Measurements from ENCODE around the gene MAPKBP1. TPM values are rescaled to one million over a fixed set of nuclear protein-coding genes. Genes with fewer than 3 reads are reported as not detected.
"Not testable (repeated sequence)": the region's sequence is repeated elsewhere in the genome, so short reads cannot be mapped to it uniquely, and the experiment has no call there.

Gene MAPKBP1
- total and polyA plus RNA-seq, 2 of the 8 experiments (the other 6 are each of a cell fraction or from before 2014, with no cell fraction given), result 4.3 to 11.3 TPM

GRCh38 chr15:41831291-41831690, 57.0 kb downstream of the MAPKBP1 start:
- H2BK12ac ChIP-seq (ENCODE audit: low read depth, low read length); H3K4me1 ChIP-seq (replicated peaks in 1 of 4; ENCODE audit: control insufficient read depth in 3 of 4, insufficient read depth in 4 of 4, low read length in 3 of 4); H3K9ac ChIP-seq (replicated peaks in 1 of 4; ENCODE audit: extremely low read depth in 1 of 4, low read depth in 3 of 4, low read length in 3 of 4); H3K4me3 ChIP-seq (ENCODE audit: extremely low read depth in 1 of 4, insufficient read depth in 2 of 4, low read depth in 3 of 4, low read length in 4 of 4); H2AK5ac ChIP-seq (ENCODE audit: low read depth, low read length); H3K14ac ChIP-seq (ENCODE audit: insufficient read length); H3K36me3 ChIP-seq (ENCODE audit: control insufficient read depth in 2 of 4, insufficient read depth in 4 of 4, low read length in 3 of 4); FAIRE-seq; H3K9me3 ChIP-seq (ENCODE audit: insufficient read depth in 2 of 2, low read depth in 1 of 2, low read length in 1 of 2); H2BK120ac ChIP-seq (replicated peaks; ENCODE audit: low read depth, low read length); H2AFZ ChIP-seq (ENCODE audit: low read length); H3K27ac ChIP-seq (ENCODE audit: low read depth, low read length); H3K18ac ChIP-seq (ENCODE audit: extremely low read depth, low read length); H3K23ac ChIP-seq (ENCODE audit: insufficient read length); H3K79me2 ChIP-seq (ENCODE audit: control insufficient read depth in 1 of 2, insufficient read depth in 2 of 2, low read length in 2 of 2); H2BK5ac ChIP-seq (ENCODE audit: low read depth, low read length); H2BK20ac ChIP-seq (ENCODE audit: low read length); H4K8ac ChIP-seq (ENCODE audit: extremely low read depth, insufficient read depth, low read length); H3K4ac ChIP-seq (replicated peaks; ENCODE audit: insufficient read length, low read depth, low read length); H4K5ac ChIP-seq (ENCODE audit: insufficient read length, low read depth, low read length); H3K79me1 ChIP-seq (ENCODE audit: low read depth, low read length); H4K91ac ChIP-seq (replicated peaks; ENCODE audit: insufficient read length, low read length); H2BK15ac ChIP-seq (ENCODE audit: low read length); DNase-seq (ENCODE audit: low read depth in 1 of 2, low spot score in 2 of 2); H3K27me3 ChIP-seq (replicated peaks in 1 of 4; ENCODE audit: control insufficient read depth in 3 of 4, extremely low read depth in 1 of 4, insufficient read depth in 3 of 4, low read length in 3 of 4); H3K56ac ChIP-seq (replicated peaks; ENCODE audit: insufficient read length, low read depth, low read length); H3K4me2 ChIP-seq (ENCODE audit: insufficient read depth in 1 of 2, low read depth in 2 of 2, low read length in 2 of 2): not testable (repeated sequence)
- Histone ChIP-seq H4K20me1 (replicated peaks in 1 of 2; ENCODE audit: control insufficient read depth in 1 of 2, insufficient read depth in 2 of 2, low read length in 2 of 2) (peaks cover 1 to 15% of the 10 kb centered on the region in 2 experiments), H3K23me2 (ENCODE audit: low read depth, low read length) (peaks cover 10% of the 10 kb centered on the region; the same call in 1 of the 2 replicates)
- 88% methylated on average over 4 of the region's 4 CpGs; no CpG with 5 or more reads in 1 of the 2 experiments for WGBS, 2 experiments (ENCODE audit: extremely low coverage in 1 of 2, insufficient coverage in 1 of 2, insufficient read length in 1 of 2, insufficient replicate concordance in 2 of 2, low coverage in 1 of 2, low lambda C conversion rate in 2 of 2, missing lambda C conversion rate in 1 of 2)
- CTCF ChIA-PET (ENCODE audit: partially characterized antibody), result interaction anchor here (0.5 to 3.8 kb wide), 10 partner anchors 10 to 235 kb away, joined by 3 to 30 read pairs (median 4); partner anchors contain the start of genes MAPKBP1 and MGA
- POLR2A ChIA-PET (ENCODE audit: partially characterized antibody), result interaction anchor here (1.2 to 1.7 kb wide), 3 partner anchors 10 to 57 kb away, joined by 3 to 11 read pairs (median 5); partner anchors contain the start of gene MAPKBP1

Data from H1 (cell line).